ENCODE data around the gene DDX41. TPM values are rescaled to one million over a fixed set of nuclear protein-coding genes. Genes with fewer than 3 reads are reported as not detected.

The DDX41 gene
- total and polyA plus RNA-seq, 2 of the 13 experiments (the other 11 are each of a cell fraction or from before 2014, with no cell fraction given), result 62.8 to 105 TPM

DNA sequence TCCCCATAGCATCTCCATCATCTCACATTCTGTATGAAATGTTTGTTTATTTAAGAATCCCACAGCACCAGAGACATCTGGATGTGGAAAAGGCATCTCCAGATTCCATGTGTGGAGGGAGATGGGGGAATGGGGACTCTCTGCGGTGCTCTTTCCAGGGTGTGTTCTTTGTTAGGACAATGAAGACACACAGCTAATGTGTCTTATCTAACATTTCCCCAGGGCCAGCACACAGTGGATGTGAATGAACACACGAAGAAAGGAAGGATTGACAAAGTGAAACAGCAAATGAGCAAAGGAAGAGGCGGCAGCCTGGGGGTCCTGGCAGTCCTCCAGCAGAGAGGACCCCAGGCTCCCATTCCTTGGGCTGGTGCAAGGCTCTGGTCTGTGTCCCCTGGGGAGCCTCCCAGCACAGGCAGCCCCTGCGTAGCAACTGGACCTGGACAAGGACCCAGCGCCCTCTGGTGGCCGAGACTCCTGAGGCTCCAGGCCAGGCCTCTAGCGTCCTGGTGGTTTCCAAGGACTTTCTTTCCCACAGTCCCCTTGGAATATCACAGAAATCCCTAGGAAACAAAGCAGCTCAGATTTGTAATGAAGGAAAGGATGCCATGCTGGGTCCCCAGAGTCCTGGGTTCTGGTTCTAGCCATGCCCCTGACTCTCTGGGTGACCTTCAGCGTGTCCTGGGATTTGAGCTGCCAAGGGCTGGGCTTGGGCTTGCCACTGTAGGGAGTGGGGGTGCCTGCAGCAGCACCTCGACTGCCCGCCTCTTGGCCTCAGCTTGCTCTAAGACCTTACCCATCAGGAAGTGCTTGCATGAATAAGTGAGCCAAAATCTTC lies 15.9 kb downstream of the DDX41 start (continued):
- TF ChIP-seq RARA (CRISPR knock-in tag; IDR thresholded peaks at IDR 0.05) (no peak), FOXJ3 (CRISPR knock-in tag; IDR thresholded peaks at IDR 0.05; ENCODE audit: borderline replicate concordance) (no peak), MAFK (conservative IDR thresholded peaks at IDR 0.05 in 1 of 2, IDR thresholded peaks at IDR 0.05 in 1 of 2; ENCODE audit: low read length in 2 of 2) (no peak), ZFP37 (CRISPR knock-in tag; IDR thresholded peaks at IDR 0.05; ENCODE audit: borderline replicate concordance) (0 out of 2 replicates have a peak, but pooled peaks have one; percentile 32), ELF4 (CRISPR knock-in tag; IDR thresholded peaks at IDR 0.05; ENCODE audit: borderline replicate concordance) (no peak), THYN1 (CRISPR knock-in tag; IDR thresholded peaks at IDR 0.05; ENCODE audit: borderline replicate concordance, low read depth) (no peak), RAD51 (IDR thresholded peaks at IDR 0.05; ENCODE audit: borderline replicate concordance) (no peak), NFYC (CRISPR knock-in tag; IDR thresholded peaks at IDR 0.05) (no peak), HIVEP1 (CRISPR knock-in tag; IDR thresholded peaks at IDR 0.05) (no peak), ZNF546 (CRISPR knock-in tag; conservative IDR thresholded peaks at IDR 0.05) (no peak), ZFP41 (CRISPR knock-in tag; IDR thresholded peaks at IDR 0.05; ENCODE audit: borderline replicate concordance) (no peak), ZSCAN22 (CRISPR knock-in tag; IDR thresholded peaks at IDR 0.05) (no peak), PLRG1 (conservative IDR thresholded peaks at IDR 0.05) (no peak), NCOA2 (CRISPR knock-in tag; IDR thresholded peaks at IDR 0.05) (no peak), ZNF781 (CRISPR knock-in tag; IDR thresholded peaks at IDR 0.05; ENCODE audit: borderline replicate concordance, not compliant biosample characterization) (no peak), PRMT3 (CRISPR knock-in tag; IDR thresholded peaks at IDR 0.05; ENCODE audit: borderline replicate concordance, low read depth) (no peak), HMGXB4 (CRISPR knock-in tag; IDR thresholded peaks at IDR 0.05; ENCODE audit: borderline replicate concordance in 1 of 2, low read depth in 1 of 2) (peak; percentile 61 to 86), ZMAT3 (CRISPR knock-in tag; conservative IDR thresholded peaks at IDR 0.05) (no peak)
- TF ChIP-seq, protein P1, sequence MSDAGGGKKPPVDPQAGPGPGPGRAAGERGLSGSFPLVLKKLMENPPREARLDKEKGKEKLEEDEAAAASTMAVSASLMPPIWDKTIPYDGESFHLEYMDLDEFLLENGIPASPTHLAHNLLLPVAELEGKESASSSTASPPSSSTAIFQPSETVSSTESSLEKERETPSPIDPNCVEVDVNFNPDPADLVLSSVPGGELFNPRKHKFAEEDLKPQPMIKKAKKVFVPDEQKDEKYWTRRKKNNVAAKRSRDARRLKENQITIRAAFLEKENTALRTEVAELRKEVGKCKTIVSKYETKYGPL (CRISPR knock-in tag; IDR thresholded peaks at IDR 0.05), result no peak
- TF ChIP-seq, protein P2, sequence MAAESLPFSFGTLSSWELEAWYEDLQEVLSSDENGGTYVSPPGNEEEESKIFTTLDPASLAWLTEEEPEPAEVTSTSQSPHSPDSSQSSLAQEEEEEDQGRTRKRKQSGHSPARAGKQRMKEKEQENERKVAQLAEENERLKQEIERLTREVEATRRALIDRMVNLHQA (CRISPR knock-in tag; IDR thresholded peaks at IDR 0.05), result no peak
- TF ChIP-seq, protein P3, sequence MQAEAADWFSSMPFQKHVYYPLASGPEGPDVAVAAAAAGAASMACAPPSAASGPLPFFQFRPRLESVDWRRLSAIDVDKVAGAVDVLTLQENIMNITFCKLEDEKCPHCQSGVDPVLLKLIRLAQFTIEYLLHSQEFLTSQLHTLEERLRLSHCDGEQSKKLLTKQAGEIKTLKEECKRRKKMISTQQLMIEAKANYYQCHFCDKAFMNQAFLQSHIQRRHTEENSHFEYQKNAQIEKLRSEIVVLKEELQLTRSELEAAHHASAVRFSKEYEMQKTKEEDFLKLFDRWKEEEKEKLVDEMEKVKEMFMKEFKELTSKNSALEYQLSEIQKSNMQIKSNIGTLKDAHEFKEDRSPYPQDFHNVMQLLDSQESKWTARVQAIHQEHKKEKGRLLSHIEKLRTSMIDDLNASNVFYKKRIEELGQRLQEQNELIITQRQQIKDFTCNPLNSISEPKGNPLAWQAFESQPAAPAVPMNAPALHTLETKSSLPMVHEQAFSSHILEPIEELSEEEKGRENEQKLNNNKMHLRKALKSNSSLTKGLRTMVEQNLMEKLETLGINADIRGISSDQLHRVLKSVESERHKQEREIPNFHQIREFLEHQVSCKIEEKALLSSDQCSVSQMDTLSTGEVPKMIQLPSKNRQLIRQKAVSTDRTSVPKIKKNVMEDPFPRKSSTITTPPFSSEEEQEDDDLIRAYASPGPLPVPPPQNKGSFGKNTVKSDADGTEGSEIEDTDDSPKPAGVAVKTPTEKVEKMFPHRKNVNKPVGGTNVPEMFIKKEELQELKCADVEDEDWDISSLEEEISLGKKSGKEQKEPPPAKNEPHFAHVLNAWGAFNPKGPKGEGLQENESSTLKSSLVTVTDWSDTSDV (CRISPR knock-in tag; IDR thresholded peaks at IDR 0.05), result no peak
- TF ChIP-seq, protein P4, sequence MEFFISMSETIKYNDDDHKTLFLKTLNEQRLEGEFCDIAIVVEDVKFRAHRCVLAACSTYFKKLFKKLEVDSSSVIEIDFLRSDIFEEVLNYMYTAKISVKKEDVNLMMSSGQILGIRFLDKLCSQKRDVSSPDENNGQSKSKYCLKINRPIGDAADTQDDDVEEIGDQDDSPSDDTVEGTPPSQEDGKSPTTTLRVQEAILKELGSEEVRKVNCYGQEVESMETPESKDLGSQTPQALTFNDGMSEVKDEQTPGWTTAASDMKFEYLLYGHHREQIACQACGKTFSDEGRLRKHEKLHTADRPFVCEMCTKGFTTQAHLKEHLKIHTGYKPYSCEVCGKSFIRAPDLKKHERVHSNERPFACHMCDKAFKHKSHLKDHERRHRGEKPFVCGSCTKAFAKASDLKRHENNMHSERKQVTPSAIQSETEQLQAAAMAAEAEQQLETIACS (CRISPR knock-in tag; IDR thresholded peaks at IDR 0.05), result no peak

Data from HepG2 (cell line).